Choroid plexus epithelial cell (primary cell): ENCODE data around the gene MAEL.
"Not testable (repeated sequence)": the region's sequence is repeated elsewhere in the genome, so short reads cannot be mapped to it uniquely, and the experiment has no call there.

Experiments
- DNase-seq: peaks from one replicate; pipeline ENCODE4 v3.0.0-alpha.2; 2010; ENCODE audit warnings: low read depth
- H3K4me3 ChIP-seq: 2 replicates; pipeline ENCODE4 v1.5.1; 2011; ENCODE audit warnings: low read depth, mild to moderate bottlenecking, control low read depth, low read length, moderate library complexity
- TF ChIP-seq, protein P1 (sequence below): conservative IDR thresholded peaks from 2 replicates; pipeline ENCODE4 v1.5.1; 2011; ENCODE audit warnings: low read depth, mild to moderate bottlenecking, control low read depth, inconsistent platforms, low read length, moderate library complexity

Gene MAEL

DNA sequence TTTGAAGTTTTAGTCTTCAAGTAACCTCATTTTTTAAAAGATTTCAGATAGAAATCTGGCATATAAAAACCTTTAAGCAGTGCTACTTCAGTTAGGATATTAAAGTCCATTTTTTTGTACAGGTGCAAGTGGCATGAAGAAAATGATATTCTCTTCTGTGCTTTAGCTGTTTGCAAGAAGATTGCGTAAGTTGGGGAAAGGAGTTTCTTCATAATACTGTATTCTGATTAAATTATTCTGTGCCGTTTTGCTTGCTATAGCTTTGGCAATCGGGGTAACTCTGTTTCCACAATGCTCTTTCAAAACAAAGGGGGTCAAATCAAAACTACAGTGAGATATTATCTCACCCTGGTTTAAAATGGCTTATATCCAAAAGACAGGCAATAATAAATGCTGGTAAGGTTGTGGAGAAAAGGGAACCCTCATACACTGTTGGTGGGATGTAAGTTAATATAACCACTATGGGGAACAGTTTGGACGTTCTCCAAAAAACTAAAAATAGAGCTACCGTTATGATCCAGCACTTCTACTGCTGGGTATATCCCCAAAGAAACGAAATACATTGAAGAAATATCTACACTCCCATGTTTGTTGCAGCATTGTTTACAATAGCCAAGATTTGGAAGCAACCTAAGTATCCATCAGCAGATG lies 27.1 kb downstream of the MAEL start:
- no peak overlapping the region for H3K4me3 ChIP-seq
- DNase-seq, result no peak
- TF ChIP-seq, protein P1, sequence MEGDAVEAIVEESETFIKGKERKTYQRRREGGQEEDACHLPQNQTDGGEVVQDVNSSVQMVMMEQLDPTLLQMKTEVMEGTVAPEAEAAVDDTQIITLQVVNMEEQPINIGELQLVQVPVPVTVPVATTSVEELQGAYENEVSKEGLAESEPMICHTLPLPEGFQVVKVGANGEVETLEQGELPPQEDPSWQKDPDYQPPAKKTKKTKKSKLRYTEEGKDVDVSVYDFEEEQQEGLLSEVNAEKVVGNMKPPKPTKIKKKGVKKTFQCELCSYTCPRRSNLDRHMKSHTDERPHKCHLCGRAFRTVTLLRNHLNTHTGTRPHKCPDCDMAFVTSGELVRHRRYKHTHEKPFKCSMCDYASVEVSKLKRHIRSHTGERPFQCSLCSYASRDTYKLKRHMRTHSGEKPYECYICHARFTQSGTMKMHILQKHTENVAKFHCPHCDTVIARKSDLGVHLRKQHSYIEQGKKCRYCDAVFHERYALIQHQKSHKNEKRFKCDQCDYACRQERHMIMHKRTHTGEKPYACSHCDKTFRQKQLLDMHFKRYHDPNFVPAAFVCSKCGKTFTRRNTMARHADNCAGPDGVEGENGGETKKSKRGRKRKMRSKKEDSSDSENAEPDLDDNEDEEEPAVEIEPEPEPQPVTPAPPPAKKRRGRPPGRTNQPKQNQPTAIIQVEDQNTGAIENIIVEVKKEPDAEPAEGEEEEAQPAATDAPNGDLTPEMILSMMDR, result no peak

DNA sequence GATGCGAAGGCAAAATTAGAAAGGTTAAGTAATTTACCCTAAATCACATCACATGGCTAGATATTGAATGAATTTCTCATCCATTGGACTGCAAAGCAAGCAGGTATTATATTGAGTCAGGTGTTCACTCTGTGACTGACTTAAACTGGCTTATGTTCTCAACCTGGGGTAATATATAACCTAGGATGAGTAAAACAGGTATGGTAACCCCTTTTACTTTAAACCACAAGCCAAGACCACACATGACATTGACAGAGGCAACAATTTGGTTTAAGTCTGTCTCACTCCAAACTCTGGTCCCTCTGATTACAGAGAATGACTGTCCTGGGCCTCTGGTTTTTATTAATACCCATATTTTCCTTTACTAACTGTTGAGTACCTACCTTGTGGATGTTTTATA lies 33.3 kb downstream of the MAEL start:
- TF ChIP-seq, protein P1, result no peak
- H3K4me3 ChIP-seq, result no peak overlapping the region
- no peak for DNase-seq

DNA sequence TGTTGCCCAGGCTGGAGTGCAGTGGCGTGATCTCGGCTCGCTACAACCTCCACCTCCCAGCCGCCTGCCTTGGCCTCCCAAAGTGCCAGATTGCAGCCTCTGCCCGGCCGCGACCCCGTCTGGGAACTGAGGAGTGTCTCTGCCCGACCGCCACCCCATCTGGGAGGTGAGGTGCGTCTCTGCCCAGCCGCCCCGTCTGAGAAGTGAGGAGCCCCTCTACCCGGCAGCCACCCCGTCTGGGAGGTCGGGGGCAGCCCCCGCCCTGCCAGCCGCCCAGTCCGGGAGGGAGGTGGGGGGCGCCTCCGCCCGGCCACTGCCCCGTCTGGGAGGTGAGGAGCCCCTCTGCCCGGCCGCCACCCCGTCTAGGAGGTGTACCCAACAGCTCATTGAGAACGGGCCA lies 40.5 kb downstream of the MAEL start:
- DNase-seq, result not testable (repeated sequence)

DNA sequence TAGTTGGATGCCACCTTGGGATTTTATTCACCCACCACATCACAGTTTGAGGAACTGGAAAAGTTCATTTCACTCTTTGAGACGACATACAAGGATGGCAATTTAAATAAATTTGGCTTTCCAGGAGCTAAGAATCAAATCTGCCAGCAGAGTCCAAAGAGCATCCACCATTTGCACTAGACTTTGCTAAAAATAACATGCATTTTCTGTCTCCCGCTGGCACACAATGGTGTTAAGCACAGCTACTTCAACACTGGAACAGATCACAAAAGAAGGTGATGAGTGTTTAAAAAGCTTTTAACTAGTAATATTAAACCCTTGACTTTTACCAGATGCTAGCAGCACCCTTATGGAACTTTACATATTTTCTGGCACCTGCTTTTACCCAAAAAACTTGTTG lies 44.6 kb downstream of the MAEL start:
- TF ChIP-seq, protein P1, result no peak
- H3K4me3 ChIP-seq, result no peak overlapping the region
- no peak for DNase-seq

More for the DNA sequence above, 40.5 kb downstream of the MAEL start:
- not testable (repeated sequence) for H3K4me3 ChIP-seq

DNA sequence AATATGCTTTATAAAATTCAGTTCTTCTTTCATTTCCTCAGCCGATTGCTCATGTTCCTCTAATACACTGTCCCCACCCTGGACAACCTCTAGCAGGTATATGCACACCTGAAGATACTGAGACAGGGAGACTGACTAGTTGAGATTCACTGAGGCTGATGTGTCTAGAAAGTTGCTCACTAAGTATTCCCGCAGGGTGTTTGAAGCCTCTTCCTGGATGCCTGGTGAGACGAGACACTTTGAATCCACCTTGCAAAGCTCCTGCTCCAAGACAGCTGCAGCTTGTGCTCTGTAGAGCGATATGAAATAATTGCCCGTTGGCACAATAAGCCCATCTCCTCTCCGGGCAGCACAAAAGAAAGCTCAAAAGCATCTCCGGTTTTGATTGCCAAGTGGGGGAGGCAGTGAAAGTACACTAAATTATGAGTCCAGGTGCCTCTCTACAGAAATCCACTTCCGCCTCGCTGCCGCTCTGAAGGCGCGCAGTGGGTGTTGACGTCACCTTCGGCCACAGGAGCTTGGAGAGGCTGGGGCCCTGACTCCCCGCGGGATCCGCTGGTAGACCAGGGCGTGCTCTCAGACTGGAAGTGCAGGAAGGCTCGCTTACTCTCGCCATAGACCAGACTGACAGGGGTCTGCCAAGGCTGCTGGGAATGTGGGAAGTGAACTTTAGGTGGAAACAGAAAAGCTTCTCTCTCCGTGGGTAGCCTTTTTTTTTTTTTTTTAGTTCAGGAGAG lies 54.8 kb downstream of the MAEL start:
- TF ChIP-seq, protein P1, result no peak
- peak overlapping the region; percentile 20 for H3K4me3 ChIP-seq
- DNase-seq, result peak; percentile 47

DNA sequence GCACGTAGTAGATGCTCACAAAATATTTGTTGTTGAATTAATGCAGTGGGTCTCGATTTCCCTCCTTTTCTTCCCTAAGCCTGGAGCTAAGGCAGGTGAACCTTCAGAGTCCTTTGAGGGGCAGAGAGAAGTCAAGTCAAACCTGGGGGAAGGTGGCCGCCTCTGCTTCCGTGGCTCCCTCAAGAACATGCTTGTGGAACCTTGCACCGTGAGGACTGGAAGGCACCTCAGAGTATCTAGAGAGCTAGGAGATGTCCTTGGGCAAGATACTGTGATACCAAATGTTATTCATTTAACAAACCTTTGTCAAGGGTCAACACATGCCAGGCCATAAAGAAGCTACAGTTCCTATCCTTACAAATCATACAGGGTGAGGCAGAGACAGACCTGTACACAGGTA lies 62.8 kb downstream of the MAEL start:
- no peak for DNase-seq
- H3K4me3 ChIP-seq, result no peak overlapping the region
- TF ChIP-seq, protein P1, result no peak

DNA sequence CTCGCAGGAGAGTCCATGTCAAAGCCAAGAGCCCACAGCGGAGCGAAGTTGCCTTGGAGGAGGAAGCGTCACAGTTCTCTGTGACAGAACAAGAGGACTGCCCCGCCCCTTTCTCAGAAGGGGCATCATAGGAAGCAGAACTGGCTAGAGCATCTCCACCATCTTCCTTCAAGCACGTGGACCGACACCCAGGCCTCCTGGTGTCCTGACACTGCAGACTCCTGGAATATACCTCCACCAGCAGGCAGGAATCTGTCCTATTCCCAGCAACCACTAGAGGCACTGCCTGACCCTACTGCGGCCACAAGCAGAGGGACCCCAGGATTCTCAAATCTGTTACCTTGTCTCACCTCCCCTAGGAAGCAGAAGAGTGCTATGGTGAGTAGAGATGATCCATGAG lies 63.3 kb downstream of the MAEL start:
- TF ChIP-seq, protein P1, result peak; percentile 77
- no peak overlapping the region for H3K4me3 ChIP-seq
- peak; percentile 37 for DNase-seq
